Activated T-cell treated with anti-CD3 and anti-CD28 coated beads, Interleukin-2, amount 50 U/mL, for 1 hour (primary cell): ENCODE results near the gene CYP19A1.

Experiments
- DNase-seq: peaks from one replicate; pipeline ENCODE4 v3.0.0-alpha.2; 2020

The CYP19A1 gene

DNA sequence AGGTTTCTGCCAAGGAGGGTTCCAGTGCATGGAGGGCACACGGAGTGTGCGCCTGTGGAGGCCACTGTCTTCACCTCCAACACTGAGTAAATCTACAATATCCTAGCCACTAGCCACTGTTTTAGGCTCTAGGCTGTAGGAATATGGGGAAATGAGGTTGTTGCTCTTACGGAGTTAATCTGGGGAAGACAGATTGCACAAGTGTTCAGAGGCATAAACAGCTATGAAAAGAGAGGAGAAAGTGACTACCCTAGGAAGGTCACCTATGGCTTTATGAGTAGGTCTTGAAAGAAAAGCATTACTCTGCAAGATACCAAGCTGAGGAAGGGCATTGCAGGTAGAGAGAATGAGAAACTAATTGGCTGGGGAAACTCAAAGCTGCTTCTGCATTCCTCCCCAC lies 85.7 kb downstream of the CYP19A1 start:
- no peak for DNase-seq

DNA sequence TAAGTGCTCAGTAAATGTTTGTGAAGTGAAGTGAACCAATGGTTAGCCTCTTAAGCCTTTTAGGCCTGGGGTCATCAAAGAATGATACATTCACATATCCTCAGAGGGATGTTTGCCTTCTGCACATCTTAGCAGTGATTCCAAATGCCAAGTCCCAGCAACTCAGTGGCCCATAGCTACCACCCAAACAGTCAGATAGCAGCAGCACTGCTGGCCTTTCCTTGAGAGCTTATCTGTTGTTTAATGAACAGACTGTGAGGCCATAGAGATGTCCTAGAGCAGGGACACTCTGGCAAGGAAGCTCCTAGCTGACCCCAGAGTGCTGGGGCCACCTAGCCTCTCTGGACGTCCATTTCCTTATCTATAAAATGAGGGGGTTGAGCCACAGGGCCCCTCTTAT lies 86.8 kb downstream of the CYP19A1 start:
- no peak for DNase-seq

DNA sequence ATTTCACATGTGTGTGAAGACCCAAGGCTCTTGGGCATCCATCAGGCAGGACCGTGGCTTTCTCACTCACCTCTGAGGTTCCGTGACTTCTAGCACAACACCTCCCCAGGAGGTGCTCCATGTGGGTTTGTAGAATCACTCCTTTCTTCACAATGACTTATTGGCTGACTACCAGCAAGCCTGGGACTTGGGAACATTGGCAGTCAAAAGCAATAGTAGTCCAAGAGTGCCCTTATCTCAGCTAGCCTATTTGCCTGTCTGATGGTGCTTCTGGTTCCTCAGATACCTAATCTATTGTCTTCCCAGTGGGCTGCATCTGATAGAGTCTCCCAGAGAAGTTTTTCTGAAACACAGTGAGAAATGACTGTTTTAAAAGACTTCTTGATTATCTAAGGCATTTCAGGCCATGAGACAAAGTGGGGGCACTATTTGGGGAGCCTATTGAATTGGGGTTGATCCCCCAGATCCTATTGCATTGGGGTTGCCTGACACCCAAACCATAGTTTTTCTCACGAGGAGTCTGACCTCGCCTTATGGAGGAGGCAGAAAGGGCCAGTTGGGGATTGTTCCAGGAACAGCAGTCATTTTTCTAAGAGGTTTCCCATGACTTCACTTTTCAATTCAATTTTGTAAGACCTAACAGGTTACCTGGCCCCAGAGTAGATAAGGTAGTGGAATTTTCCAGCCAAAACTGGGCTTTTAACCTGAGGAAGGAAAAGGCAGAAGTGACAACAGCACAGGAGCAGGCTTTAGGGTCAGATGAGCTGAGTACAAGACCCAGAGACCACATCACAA lies 88.0 kb downstream of the CYP19A1 start:
- no peak for DNase-seq

DNA sequence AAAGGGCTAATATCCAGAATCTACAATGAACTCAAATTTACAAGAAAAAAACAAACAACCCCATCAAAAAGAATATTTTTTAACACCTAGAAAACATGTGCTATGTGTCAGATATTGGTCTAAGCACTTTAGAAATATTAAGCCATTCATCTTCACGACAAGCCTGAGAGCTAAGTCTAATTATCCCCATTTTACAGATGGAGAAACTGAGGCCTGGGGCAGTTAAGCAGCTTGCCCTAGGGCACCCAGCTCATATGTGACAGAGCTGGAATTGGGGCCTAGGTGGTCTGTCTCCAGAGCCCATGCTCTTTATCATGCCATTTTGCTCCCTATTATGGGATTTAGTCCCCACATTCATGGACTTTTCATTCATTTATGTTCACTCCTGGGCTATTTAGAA lies 92.8 kb downstream of the CYP19A1 start:
- no peak for DNase-seq

DNA sequence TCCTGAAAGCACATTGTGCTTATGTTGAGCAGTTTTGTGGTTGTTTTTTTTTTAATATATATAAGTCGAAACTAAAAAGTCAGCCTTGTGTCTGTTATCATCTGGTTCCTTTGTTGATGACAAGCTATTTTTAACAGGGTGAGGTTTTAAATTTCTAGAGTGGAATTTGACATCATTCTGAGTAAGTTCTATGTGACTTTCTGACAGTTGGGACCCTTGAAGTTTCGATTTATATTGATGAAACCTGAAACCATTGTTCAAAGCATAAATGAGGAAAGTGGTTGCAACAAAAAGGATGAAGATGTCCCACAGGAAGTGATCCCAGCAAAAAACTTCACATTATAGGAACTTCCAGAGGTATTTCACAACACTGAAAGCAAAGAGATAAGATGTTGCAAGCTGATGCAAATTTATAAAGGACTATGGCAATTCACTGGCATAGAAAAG lies 94.0 kb downstream of the CYP19A1 start:
- DNase-seq, result no peak

DNA sequence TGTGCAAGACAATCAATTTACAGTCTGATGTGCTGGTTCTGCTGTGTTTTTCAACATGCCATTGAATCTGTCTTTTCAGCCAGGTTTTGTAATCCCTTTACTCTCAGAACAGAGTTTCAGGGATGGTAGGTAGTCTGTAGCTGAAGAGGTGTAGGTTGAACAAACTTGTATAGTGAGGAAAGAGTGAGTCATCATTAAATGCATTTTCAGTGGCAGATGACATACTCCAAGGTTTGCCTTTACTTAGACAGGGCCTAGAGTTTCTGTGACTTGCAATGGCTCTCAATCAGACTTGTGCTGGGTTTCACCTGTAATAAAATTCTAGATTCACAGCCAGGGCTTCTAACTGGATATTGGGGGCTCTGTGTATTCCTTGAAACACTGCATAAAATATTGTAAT lies 94.6 kb downstream of the CYP19A1 start:
- no peak for DNase-seq

DNA sequence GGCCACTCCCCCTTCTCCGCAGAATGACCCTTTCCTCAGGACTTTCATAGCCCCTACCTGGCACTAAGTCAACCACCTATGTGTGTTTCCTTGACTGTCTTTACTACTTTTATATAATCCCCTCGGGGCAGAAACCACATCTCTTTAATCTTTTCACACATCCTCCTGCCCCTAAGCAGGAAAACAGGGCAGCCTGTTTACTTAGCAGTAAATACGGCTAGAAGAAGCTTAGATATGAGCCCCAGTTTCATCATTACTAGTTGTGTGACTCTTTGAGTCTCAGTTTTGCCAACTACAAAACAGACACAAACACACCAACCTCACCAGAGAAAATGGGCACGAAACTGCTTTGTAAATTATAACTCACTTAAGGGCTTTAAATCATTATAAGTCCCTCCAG lies 98.3 kb downstream of the CYP19A1 start:
- DNase-seq, result no peak

DNA sequence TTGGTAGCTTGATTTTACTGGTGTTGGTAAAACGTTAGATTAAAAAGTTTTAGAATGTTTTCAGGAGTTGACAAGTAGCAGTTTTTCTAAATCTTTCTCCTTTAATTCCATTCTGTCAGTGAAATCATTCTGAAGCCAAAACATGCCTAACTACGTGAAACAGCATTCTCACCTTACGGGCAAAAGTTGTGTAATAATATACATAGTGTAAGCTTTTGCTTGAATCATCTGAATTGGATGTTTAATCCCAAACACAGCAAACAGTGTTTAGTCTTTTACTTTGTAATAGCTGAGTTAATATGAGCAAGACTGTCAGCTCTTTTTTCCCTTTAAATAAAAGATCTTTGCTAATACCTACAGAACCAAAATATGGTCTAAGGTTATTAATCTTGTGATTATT lies 100.6 kb downstream of the CYP19A1 start:
- DNase-seq, result no peak

DNA sequence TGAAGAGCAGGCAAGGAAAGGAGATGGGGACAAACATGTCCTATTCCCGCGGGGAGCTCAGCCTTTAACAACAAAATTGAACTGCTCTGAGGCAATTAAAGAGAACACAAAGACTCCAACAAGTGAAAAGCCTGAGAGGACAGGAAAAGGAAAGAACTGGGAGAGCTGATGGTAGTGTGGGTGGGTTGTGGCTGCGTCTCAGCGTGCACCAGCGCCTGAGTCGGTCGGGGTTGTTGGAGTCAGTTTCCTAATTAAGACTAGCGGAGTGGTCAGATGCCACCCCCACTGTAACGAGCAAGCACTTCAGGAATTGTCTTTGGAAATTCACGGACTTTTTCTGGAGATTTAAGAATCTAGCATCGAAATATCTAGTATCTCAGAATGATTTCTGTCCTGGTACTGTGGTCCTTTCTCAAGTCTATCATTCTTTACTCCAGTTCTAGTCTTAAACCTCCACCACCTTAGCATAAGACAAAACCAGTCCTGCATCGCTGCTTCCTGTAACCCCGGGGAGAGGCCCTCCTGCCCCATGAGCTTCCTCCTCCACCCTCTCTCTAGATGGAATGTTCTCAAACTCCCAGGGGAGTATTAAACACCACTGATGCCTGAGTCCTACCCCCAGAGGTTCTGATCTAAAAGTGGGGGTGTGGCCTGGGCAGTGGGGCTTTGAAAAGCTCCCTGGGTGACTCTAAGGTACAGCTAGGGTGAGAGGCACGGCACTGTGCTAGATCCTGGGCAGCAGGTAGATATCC lies 104.0 kb downstream of the CYP19A1 start:
- DNase-seq, result no peak

DNA sequence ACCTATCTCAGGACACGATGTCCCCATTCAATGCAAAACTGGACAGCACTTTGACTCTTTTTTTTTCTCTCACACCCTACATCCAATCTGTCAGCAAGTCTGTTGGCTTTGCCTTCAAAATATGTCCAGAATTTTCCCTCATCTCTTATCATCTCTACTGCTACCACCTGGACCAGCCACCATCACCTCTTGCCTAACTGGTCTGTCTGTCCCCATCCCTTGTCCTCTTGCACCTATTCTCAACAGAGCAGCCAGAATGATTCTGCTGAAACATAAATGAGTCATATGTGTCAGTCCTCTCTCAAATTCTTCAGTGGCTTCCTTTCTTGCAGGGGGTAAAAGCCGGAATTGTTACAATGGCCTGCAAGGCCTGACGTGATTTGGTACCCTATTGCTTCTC lies 105.8 kb downstream of the CYP19A1 start:
- no peak for DNase-seq

DNA sequence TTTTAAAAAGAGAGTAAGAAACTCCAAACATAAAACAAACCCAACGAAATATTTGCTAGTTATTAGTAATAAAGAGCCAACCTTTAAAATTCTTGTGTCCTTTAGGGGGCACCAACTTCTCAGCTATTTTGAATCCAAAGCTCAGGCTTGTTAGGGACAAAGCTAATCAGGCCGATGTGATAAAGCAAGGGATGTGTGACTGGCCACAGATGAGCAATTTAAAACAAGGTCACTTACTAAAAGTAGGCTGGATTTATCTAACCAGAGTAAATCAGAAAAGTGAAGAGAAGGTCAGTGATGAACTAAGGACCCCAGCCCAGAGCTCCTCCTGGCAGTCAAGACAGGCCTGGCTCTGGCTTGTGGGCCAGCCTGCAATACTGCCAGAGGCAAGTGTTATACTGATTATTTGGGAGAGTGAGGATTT lies 108.5 kb downstream of the CYP19A1 start:
- no peak for DNase-seq

DNA sequence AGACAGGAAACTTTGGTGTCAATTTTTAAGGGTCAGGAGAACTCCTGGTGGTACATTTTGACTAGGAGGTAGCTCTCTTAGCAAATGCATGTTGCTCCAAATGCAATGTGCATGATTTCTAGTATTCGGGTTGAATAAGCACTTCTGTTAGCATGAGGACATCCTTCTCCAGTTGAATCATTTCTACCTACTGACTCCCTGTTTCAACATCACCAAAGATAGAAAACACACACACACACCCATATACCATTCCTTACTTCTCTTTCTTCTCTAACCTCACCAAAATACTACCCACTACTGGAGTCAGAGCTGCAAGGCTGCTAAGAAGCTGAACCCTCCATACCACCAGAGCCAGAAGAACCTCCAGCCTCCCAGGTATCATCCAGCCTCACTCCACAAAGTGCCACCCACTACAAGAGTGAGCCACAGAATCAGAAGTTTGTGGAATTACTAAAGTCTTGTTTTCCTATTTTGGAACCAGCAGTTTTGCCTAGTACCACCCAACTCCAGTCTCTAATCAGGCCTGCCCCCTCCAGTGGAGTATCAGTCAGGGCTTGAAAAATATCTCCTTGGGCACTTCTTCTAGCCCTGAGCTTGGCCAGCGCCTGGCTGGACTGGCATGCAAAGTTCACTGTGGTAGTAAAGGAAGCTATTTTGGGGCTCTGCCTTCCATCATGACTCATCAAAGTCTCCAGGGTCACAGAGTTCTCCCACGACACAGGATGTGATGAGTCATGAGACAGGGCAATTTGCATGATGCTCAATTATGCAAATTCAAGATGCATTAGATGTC lies 110.3 kb downstream of the CYP19A1 start:
- DNase-seq, result no peak

DNA sequence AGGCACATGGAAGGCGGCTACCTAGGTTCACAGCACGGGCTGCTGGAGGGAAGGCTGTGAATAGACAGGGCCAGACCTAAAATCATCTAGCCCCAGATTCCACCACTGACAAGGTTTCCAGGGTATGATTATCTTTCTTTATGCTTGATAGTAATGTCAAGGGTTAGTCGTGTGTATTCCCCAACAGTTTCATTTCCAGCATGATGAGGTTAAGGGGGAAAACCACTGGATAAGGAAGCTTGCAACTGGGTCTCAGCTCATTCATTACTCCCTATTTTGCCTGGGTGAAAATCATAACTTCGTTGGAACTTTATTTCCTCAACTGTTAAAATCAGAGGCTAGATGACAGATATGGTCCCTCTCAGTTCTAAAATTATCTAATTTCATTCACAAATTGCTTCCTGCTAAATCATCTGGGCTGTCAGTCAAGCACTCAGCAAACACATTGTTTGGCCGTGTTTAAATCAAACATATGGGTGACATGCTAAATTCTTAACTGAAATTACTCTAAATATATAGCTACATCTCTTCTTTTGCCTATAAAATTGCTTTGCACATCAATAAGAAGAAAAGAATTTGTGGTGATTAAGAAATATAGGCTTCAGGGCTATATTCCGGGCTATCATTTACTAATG lies 111.7 kb downstream of the CYP19A1 start:
- DNase-seq, result no peak

DNA sequence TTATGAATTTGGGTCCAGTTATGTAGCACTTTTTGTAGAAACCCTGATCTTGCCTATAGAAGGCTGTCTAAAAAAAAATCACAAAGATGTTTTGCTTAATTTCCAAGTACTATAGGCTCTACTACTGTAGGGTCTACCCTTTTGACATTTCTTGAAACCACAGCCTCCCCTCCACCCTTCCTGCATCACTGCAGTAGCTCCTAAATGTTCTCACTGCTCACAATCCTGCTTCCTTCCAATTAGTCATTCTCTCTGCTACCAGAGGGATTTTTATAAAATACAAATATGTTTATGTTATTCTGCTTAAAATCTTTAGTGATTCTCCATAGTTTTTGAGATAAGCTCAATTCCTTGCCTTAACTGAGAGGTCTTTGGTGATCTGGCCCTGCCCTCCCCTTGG lies 114.0 kb downstream of the CYP19A1 start:
- no peak for DNase-seq

DNA sequence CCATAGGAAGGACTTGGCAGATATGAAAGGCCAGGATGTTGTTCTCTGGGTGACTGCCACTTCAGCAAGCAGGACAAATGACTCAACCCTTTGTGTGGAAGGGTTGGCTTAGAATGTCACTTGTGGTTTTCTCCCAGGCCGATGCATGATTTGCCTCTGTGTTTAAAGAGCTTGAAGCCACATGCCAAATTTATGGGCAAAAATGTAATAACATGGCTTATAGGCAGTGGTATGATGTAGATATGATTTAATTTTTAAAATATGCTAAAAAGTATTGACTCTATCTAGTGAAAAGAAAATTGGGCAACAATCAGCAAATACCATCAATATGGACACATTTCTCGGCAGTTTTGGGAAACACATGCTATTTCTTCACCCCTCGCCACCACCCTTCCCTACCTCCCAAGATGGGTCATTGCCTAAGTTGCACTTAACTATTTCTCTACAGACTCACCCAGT lies 114.6 kb downstream of the CYP19A1 start:
- DNase-seq, result no peak

DNA sequence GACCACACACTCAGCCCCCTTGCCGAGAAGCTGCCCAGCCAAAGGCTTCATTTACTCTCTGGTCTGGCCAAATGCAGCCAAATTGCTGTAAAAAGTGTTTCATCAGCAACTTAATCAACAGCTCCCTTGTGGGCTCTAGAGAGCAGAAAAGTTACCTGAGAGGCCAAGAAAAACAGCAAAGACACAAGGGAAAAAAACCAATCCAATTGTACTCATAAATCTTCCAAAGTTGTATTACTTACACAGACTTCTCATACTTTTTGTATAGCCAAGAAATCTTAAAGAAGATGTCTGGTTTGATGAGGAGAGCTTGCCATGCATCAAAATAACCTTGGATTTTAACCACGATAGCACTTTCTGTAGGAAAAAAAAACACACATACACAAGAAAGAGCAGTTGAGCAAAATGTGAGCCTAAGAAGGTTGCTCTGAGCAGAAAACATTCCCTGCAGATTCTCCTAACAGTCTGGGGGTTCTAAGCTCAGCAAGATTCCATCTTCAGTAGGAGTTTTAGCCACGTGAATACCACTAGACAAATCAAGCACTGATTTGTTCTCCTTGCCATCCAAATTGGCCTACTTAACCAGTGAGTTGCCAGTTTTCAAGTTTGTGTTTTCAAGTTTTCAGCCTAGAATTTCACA lies 120.0 kb downstream of the CYP19A1 start:
- DNase-seq, result no peak

DNA sequence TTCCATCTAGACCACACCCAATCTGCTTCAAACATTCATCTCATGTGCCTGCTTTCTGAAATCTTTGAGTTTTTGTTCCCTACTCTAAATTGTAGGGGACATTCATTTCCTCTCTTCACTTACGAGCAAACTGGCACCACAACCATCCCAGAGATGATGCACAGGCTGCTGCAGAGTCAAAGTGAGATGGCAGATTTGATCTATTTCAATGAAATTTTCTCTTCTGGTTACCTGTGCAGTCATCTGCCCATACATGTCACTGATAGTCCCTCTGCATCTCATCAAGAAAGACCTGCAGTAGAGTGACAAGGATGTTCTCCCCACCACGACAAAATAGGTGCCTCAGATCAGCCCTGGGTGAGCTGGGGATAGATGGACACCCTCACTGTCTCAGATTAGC lies 125.5 kb downstream of the CYP19A1 start:
- DNase-seq, result no peak

DNA sequence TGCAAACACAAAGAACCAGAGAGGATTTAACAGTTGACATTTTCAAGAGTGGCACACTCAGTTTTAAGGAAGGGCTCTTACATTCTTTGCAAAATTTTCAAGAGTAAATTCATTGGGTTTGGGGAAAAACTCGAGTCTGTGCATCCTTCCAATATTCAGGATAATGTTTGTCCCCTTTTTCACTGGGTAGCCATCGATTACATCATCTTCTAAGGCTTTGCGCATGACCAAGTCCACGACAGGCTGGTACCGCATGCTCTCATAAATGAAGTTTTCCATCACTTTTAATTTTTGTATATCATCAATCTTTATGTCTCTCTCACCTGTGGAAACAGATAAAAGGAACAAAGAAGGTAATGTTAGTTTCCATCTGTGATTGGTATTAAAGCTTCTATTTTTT lies 126.2 kb downstream of the CYP19A1 start:
- no peak for DNase-seq

DNA sequence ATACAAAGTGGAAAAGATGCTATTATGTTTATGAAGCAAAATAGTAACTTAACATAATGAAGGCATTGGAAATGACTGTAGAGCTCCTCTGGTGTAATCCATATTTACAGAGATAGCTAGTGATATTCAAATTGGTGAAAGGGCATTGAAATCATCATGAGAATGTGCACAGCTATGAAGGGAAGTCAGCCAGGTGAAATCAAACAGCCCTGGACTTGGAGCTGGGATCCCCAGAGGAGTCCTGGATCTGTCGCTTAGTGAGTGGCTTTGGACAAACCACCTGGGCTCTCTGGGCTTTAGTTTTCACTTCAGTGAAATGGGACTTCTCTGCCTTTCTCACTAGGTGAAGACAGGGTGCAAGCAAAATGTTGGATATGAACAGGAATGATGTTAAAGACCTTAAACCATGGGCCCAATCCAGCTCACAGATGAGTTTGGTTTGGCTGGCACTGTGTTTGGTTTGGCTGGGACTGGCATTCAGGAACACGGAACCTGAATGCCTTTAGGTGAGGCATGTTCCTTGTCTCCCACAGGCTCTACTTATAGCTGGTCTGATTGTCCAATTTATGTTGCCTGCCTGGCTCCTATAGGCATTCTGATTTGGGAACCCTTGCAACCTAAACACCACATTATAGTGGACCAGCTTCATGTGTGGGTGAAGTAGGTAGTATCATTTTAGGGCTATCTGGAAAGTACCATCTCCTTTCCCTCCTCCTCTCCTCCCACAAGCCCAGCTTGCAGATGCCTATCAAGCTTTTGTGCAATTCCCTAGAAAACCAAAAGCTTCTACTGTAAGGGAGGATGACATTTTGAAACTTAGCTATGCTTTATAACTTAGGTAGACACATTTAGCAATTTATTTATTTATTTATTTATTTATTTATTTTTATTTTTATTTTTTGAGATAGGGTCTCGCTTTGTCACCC lies 133.1 kb downstream of the CYP19A1 start:
- DNase-seq, result no peak

DNA sequence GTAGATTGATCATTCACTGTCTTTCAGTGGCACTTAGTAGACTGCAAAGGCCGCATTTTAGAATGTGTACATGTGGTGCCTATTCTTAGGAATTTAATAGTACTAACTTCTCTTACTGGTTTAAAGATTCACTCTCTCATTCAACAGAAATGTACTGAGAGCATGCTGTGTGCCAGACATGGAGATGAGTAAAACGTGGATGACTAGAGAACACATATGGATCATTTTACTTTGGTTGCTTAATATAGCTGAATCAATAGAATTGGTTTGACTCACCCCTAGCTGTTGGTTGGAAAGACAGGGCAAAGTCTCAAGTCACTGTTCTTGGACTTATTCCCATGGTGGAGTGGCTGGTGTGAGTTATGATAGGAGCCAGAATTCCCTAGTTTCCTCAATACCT lies 134.6 kb downstream of the CYP19A1 start:
- DNase-seq, result no peak

DNA sequence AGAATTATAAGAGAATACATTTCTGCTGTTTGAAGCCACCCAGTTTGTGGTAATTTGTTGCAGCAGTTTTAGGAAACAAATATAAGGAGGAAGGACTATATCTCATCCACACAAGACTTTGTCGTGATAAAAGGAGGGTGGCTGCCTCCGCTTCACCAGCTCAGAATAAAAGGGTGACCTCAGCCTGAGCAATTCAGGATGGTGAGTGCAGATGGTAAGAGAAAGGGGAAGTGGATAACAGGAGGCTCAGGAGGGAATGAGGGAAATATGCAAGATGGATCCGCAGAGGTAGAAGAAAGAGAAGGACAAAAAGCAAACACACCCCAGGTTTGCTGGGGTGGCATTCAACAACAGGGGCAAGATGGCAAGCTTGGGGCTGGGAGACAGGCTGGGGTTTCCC lies 135.6 kb downstream of the CYP19A1 start:
- no peak for DNase-seq
